Measurements from ENCODE around the gene FASLG.

Gene FASLG

GRCh38 chr1:172704420-172705210, 45.7 kb downstream of the FASLG start:
- Histone ChIP-seq H3K9me3 (no peaks in the 10 kb centered on the region), H3K27me3 (ENCODE audit: low read depth) (no peaks in the 10 kb centered on the region), H3K4me1 (no peaks in the 10 kb centered on the region), H3K4me3 (no peak overlapping the region), H3K36me3 (replicated peaks) (no peaks in the 10 kb centered on the region)
- peak in 1 of 2 experiments; percentile 8 for DNase-seq (ENCODE audit: low spot score in 2 of 2)
- in situ Hi-C loops (cut with MboI; ENCODE audit: low sequenced_read_pairs), result no loop called here

GRCh38 chr1:172708452-172708851, 49.5 kb downstream of the FASLG start:
- H3K9me3 ChIP-seq, result no peaks in the 10 kb centered on the region
- H3K4me1 ChIP-seq, result no peaks in the 10 kb centered on the region
- no peak for DNase-seq (ENCODE audit: low spot score in 2 of 2)
- H3K4me3 ChIP-seq, result no peak overlapping the region
- H3K27me3 ChIP-seq (ENCODE audit: low read depth), result no peaks in the 10 kb centered on the region
- no peaks in the 10 kb centered on the region for H3K36me3 ChIP-seq (replicated peaks)
- in situ Hi-C loops (cut with MboI; ENCODE audit: low sequenced_read_pairs), result no loop called here

GRCh38 chr1:172711558-172711957, 52.7 kb downstream of the FASLG start:
- in situ Hi-C loops (cut with MboI; ENCODE audit: low sequenced_read_pairs), result loop anchor here (10.0 kb wide), 1 partner anchor 257 kb away; no protein-coding TSS in a partner anchor

GRCh38 chr1:172713466-172713865, 54.6 kb downstream of the FASLG start:
- DNase-seq (ENCODE audit: low spot score in 2 of 2), result no peak
- in situ Hi-C loops (cut with MboI; ENCODE audit: low sequenced_read_pairs), result loop anchor here (10.0 kb wide), 1 partner anchor 259 kb away; no protein-coding TSS in a partner anchor
- no peak overlapping the region for H3K4me3 ChIP-seq
- peaks cover 14% of the 10 kb centered on the region for H3K27me3 ChIP-seq (ENCODE audit: low read depth)
- H3K4me1 ChIP-seq, result no peaks in the 10 kb centered on the region
- no peaks in the 10 kb centered on the region for H3K36me3 ChIP-seq (replicated peaks)
- no peaks in the 10 kb centered on the region for H3K9me3 ChIP-seq

More at GRCh38 chr1:172711558-172711957, 52.7 kb downstream of the FASLG start:
- DNase-seq (ENCODE audit: low spot score in 2 of 2), result no peak
- Histone ChIP-seq H3K27me3 (ENCODE audit: low read depth) (peaks cover 14% of the 10 kb centered on the region), H3K9me3 (no peaks in the 10 kb centered on the region), H3K4me3 (no peak overlapping the region), H3K4me1 (no peaks in the 10 kb centered on the region), H3K36me3 (replicated peaks) (no peaks in the 10 kb centered on the region)

All from HAP-1 (cell line).